Gastrocnemius medialis (tissue), 4 donors: ENCODE data around the gene INCENP.

Experiments used
- POLR2A ChIP-seq, 2 donors: fragments of 450-650 bp; IDR thresholded peaks; one replicate each; pipeline ENCODE4 v1.6.1; 2017; ENCODE audit warnings: antibody characterized with exemption in 2 of 2, mild to moderate bottlenecking in 2 of 2, moderate library complexity in 2 of 2
- TF ChIP-seq, protein P1 (sequence below), 5 experiments: fragments of 450-650 bp in 3 of 5; fragments of 200-600 bp in 2 of 5; sonication (generic) in 2 of 5; IDR thresholded peaks in 4 of 5; conservative IDR thresholded peaks in 1 of 5; 1 replicate in 4 of 5; 2 replicates in 1 of 5; pipeline ENCODE4 v1.5.1; 2016 to 2019; ENCODE audit warnings: antibody characterized with exemption in 5 of 5, mild to moderate bottlenecking in 3 of 5, moderate library complexity in 3 of 5

DNA sequence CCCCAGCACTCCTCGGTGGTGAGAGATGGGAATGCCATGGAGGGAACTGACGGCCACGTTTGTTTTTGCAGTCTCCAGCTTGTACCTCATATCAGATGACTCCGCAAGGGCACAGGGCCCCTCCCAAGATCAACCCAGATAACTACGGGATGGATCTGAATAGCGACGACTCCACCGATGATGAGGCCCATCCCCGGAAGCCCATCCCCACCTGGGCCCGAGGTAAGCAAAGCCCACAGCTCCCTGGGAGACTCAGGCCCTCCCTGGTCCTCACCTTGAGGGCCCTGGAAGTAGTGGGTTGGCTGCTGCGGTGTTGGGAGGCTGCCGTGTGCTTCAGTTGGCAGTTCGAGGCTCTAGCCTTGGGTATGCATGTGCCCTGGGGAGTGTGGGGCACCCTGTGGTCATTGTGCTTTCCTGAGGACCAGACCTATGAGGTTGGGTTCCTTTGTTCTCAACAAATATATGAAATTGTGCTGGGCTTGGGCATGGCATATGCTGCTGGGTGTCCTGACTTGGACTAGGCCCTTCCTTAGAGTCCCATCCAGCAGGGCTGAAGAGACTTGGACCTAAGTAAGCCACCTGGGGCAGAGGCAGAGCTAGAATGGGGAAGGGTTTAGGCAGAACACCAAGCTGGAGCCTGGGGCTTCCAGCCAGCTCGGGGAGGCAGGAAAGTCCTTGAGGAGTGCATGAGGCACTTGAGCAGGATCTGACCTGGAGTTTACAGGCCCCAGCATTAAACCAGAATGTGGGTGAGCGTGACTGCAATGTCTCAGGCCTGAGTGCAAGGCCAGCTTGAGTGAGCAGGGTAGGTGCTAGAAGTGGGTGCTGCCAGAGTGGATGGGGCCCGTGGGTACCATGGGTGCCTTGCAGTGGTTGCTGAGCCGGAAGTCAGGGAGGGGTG lies 26.4 kb downstream of the INCENP start:
- TF ChIP-seq, protein P1, sequence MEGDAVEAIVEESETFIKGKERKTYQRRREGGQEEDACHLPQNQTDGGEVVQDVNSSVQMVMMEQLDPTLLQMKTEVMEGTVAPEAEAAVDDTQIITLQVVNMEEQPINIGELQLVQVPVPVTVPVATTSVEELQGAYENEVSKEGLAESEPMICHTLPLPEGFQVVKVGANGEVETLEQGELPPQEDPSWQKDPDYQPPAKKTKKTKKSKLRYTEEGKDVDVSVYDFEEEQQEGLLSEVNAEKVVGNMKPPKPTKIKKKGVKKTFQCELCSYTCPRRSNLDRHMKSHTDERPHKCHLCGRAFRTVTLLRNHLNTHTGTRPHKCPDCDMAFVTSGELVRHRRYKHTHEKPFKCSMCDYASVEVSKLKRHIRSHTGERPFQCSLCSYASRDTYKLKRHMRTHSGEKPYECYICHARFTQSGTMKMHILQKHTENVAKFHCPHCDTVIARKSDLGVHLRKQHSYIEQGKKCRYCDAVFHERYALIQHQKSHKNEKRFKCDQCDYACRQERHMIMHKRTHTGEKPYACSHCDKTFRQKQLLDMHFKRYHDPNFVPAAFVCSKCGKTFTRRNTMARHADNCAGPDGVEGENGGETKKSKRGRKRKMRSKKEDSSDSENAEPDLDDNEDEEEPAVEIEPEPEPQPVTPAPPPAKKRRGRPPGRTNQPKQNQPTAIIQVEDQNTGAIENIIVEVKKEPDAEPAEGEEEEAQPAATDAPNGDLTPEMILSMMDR (IDR thresholded peaks at IDR 0.05 in 4 of 5, conservative IDR thresholded peaks at IDR 0.05 in 1 of 5), result no peak
- no peak for TF ChIP-seq POLR2A (IDR thresholded peaks at IDR 0.05)
